Mesendoderm (in vitro differentiated cells): Measurements from ENCODE around the gene RNF141.

Experiments
- DNase-seq: peaks from one replicate; pipeline ENCODE4 v3.0.0; 2013
- H2AK5ac ChIP-seq: 2 replicates; pipeline ENCODE4 v1.6.1; 2013; ENCODE audit warnings: low read length, inconsistent platforms
- H2BK120ac ChIP-seq: 2 replicates; pipeline ENCODE4 v1.6.1; 2013; ENCODE audit warnings: low read depth, mild to moderate bottlenecking, low read length, moderate library complexity, mixed read lengths
- H2BK15ac ChIP-seq: replicated peaks from 2 replicates; pipeline ENCODE4 v1.6.1; 2013; ENCODE audit warnings: low read depth, mild to moderate bottlenecking, moderate library complexity
- H2BK5ac ChIP-seq: 2 replicates; pipeline ENCODE4 v1.6.1; 2013; ENCODE audit warnings: low read length, inconsistent platforms
- H3K18ac ChIP-seq: 2 replicates; pipeline ENCODE4 v1.6.1; 2013; ENCODE audit warnings: mild to moderate bottlenecking, low read length, mixed read lengths
- H3K23ac ChIP-seq: one replicate; pipeline ENCODE4 v1.6.1; 2013; ENCODE audit warnings: low read length
- H3K27ac ChIP-seq: 2 replicates; pipeline ENCODE4 v1.5.1; 2013; ENCODE audit warnings: low read depth, mild to moderate bottlenecking, inconsistent platforms, low read length, moderate library complexity
- H3K27me3 ChIP-seq: 2 replicates; pipeline ENCODE4 v1.6.1; 2013; ENCODE audit warnings: low read length, control low read depth, mild to moderate bottlenecking, inconsistent platforms; ENCODE audit not compliant: insufficient read depth, poor library complexity
- H3K36me3 ChIP-seq: 2 replicates; pipeline ENCODE4 v1.6.1; 2013; ENCODE audit warnings: low read length, inconsistent platforms; ENCODE audit not compliant: control insufficient read depth, insufficient read depth
- H3K4ac ChIP-seq: one replicate; pipeline ENCODE4 v1.6.1; 2013; ENCODE audit warnings: low read depth, mild to moderate bottlenecking, low read length, moderate library complexity
- H3K4me1 ChIP-seq: 2 replicates; pipeline ENCODE4 v1.6.1; 2013; ENCODE audit warnings: low read depth, low read length, inconsistent platforms; ENCODE audit not compliant: control insufficient read depth
- H3K4me2 ChIP-seq: 2 replicates; pipeline ENCODE4 v1.6.1; 2013; ENCODE audit warnings: low read length
- H3K4me3 ChIP-seq: 2 replicates; pipeline ENCODE4 v1.5.1; 2013; ENCODE audit warnings: mild to moderate bottlenecking, low read length
- H3K56ac ChIP-seq: one replicate; pipeline ENCODE4 v1.6.1; 2013; ENCODE audit warnings: low read length
- H3K79me1 ChIP-seq: 2 replicates; pipeline ENCODE4 v1.6.1; 2013; ENCODE audit warnings: low read length, inconsistent platforms
- H3K79me2 ChIP-seq: 2 replicates; pipeline ENCODE4 v1.6.1; 2013; ENCODE audit warnings: mild to moderate bottlenecking, low read length; ENCODE audit not compliant: control insufficient read depth, insufficient read depth
- H3K9ac ChIP-seq: 2 replicates; pipeline ENCODE4 v1.6.1; 2013; ENCODE audit warnings: low read length, inconsistent platforms
- H4K5ac ChIP-seq: one replicate; pipeline ENCODE4 v1.6.1; 2013; ENCODE audit warnings: low read length
- H4K8ac ChIP-seq: one replicate; pipeline ENCODE4 v1.6.1; 2013; ENCODE audit warnings: low read depth, mild to moderate bottlenecking, control low read depth, low read length, moderate library complexity
- WGBS: extraction: QIAGEN DNeasy Blood & Tissue Kit; methylation state at CpG from one replicate; pipeline ENCODE4 v1.1.7; 2013; ENCODE audit warnings: low lambda C conversion rate, missing lambda C conversion rate; ENCODE audit not compliant: insufficient coverage; ENCODE audit errors: extremely low coverage; 5-methylcytosine and 5-hydroxymethylcytosine counted together

RNF141 gene

GRCh38 chr11:10538924-10539323 lies 2.1 kb downstream of the RNF141 start:
- Histone ChIP-seq H3K9ac (no peak overlapping the region), H3K79me1 (peaks cover 1% of the 10 kb centered on the region), H3K27ac (no peak overlapping the region), H3K18ac (no peak overlapping the region), H3K79me2 (no peaks in the 10 kb centered on the region), H3K4me2 (no peak overlapping the region), H3K27me3 (no peaks in the 10 kb centered on the region), H3K4me1 (no peaks in the 10 kb centered on the region), H4K5ac (no peak overlapping the region), H3K36me3 (no peaks in the 10 kb centered on the region), H3K23ac (no peak overlapping the region), H2BK120ac (no peak overlapping the region), H3K56ac (no peak overlapping the region), H2AK5ac (no peak overlapping the region), H2BK5ac (no peak overlapping the region), H4K8ac (no peak overlapping the region), H3K4me3 (no peak overlapping the region), H2BK15ac (no peak overlapping the region), H3K4ac (no peak overlapping the region)
- no peak for DNase-seq
- WGBS, result 100% methylated on average over 1 of the region's 1 CpG

GRCh38 chr11:10537600-10537999 lies 3.4 kb downstream of the RNF141 start:
- no peak for DNase-seq
- no peak overlapping the region for H4K5ac ChIP-seq
- H3K79me1 ChIP-seq, result peaks cover 1% of the 10 kb centered on the region
- H2BK5ac ChIP-seq, result no peak overlapping the region
- no peak overlapping the region for H3K4me3 ChIP-seq
- no peak overlapping the region for H2AK5ac ChIP-seq
- no peak overlapping the region for H3K9ac ChIP-seq
- H3K4me2 ChIP-seq, result no peak overlapping the region
- no peak overlapping the region for H3K23ac ChIP-seq
- H3K79me2 ChIP-seq, result no peaks in the 10 kb centered on the region
- H3K56ac ChIP-seq, result no peak overlapping the region
- no peaks in the 10 kb centered on the region for H3K27me3 ChIP-seq
- no peak overlapping the region for H3K18ac ChIP-seq
- H4K8ac ChIP-seq, result no peak overlapping the region
- H3K4ac ChIP-seq, result no peak overlapping the region
- no peak overlapping the region for H3K27ac ChIP-seq
- no peaks in the 10 kb centered on the region for H3K4me1 ChIP-seq
- H3K36me3 ChIP-seq, result no peaks in the 10 kb centered on the region
- no peak overlapping the region for H2BK15ac ChIP-seq
- no peak overlapping the region for H2BK120ac ChIP-seq

GRCh38 chr11:10534316-10534715 lies 6.7 kb downstream of the RNF141 start:
- Histone ChIP-seq H3K36me3 (no peaks in the 10 kb centered on the region), H3K4ac (no peak overlapping the region), H4K8ac (no peak overlapping the region), H2AK5ac (no peak overlapping the region), H3K23ac (no peak overlapping the region), H3K27me3 (no peaks in the 10 kb centered on the region), H3K79me2 (no peaks in the 10 kb centered on the region), H2BK15ac (no peak overlapping the region), H2BK120ac (no peak overlapping the region), H3K9ac (no peak overlapping the region), H3K27ac (no peak overlapping the region), H3K56ac (no peak overlapping the region), H3K4me1 (no peaks in the 10 kb centered on the region), H3K4me3 (no peak overlapping the region), H3K79me1 (peaks cover 1% of the 10 kb centered on the region), H2BK5ac (no peak overlapping the region), H3K18ac (no peak overlapping the region), H3K4me2 (no peak overlapping the region), H4K5ac (no peak overlapping the region)
- no CpG with 5 or more reads among the region's 2 CpGs for WGBS
- DNase-seq, result no peak

GRCh38 chr11:10533323-10533722 lies 7.7 kb downstream of the RNF141 start:
- no peak overlapping the region for H2BK120ac ChIP-seq
- no peak overlapping the region for H4K5ac ChIP-seq
- no peak overlapping the region for H3K4ac ChIP-seq
- H3K23ac ChIP-seq, result no peak overlapping the region
- H3K4me2 ChIP-seq, result no peak overlapping the region
- no peak overlapping the region for H3K9ac ChIP-seq
- H3K18ac ChIP-seq, result no peak overlapping the region
- no peak overlapping the region for H4K8ac ChIP-seq
- no peak overlapping the region for H3K27ac ChIP-seq
- H3K36me3 ChIP-seq, result no peaks in the 10 kb centered on the region
- H3K56ac ChIP-seq, result no peak overlapping the region
- peaks cover under 1% of the 10 kb centered on the region for H3K79me1 ChIP-seq
- no peaks in the 10 kb centered on the region for H3K27me3 ChIP-seq
- no peak overlapping the region for H2BK5ac ChIP-seq
- no peak for DNase-seq
- no peaks in the 10 kb centered on the region for H3K79me2 ChIP-seq
- H2AK5ac ChIP-seq, result no peak overlapping the region
- no peak overlapping the region for H2BK15ac ChIP-seq
- H3K4me3 ChIP-seq, result no peak overlapping the region
- no peaks in the 10 kb centered on the region for H3K4me1 ChIP-seq

GRCh38 chr11:10532526-10532925 lies 8.5 kb downstream of the RNF141 start:
- Histone ChIP-seq H2BK5ac (no peak overlapping the region), H3K4me2 (no peak overlapping the region), H3K56ac (no peak overlapping the region), H3K79me1 (no peaks in the 10 kb centered on the region), H3K4ac (no peak overlapping the region), H3K79me2 (no peaks in the 10 kb centered on the region), H3K18ac (no peak overlapping the region), H3K4me3 (no peak overlapping the region), H2BK15ac (no peak overlapping the region), H4K8ac (no peak overlapping the region), H2BK120ac (no peak overlapping the region), H3K4me1 (no peaks in the 10 kb centered on the region), H3K27ac (no peak overlapping the region), H3K9ac (no peak overlapping the region), H4K5ac (no peak overlapping the region), H3K36me3 (no peaks in the 10 kb centered on the region), H2AK5ac (no peak overlapping the region), H3K23ac (no peak overlapping the region), H3K27me3 (no peaks in the 10 kb centered on the region)
- WGBS, result no CpG with 5 or more reads among the region's 2 CpGs
- no peak for DNase-seq

- Histone ChIP-seq H4K8ac (no peak overlapping the region), H3K9ac (no peak overlapping the region), H3K27me3 (no peaks in the 10 kb centered on the region), H3K4me2 (no peak overlapping the region), H3K4me3 (no peak overlapping the region), H3K23ac (no peak overlapping the region), H2BK120ac (no peak overlapping the region), H3K79me1 (no peaks in the 10 kb centered on the region), H4K5ac (no peak overlapping the region), H2BK5ac (no peak overlapping the region), H3K4me1 (no peaks in the 10 kb centered on the region), H3K27ac (no peak overlapping the region), H3K4ac (no peak overlapping the region), H2AK5ac (no peak overlapping the region), H3K79me2 (no peaks in the 10 kb centered on the region), H2BK15ac (no peak overlapping the region), H3K36me3 (no peaks in the 10 kb centered on the region), H3K18ac (no peak overlapping the region), H3K56ac (no peak overlapping the region)
- no peak for DNase-seq
- WGBS, result no CpG with 5 or more reads among the region's 2 CpGs
Observed at GRCh38 chr11:10529279-10529678, 11.7 kb downstream of the RNF141 start.
